Measurements from ENCODE around the gene MEIS3.

MEIS3 gene

GRCh38 chr19:47419030-47419783 is at the start of gene MEIS3:
TSS of gene MEIS3 (minus strand) at chr19:47419527. CDS start at chr19:47419081, 446 bp downstream.
- DNase-seq (no peak), ATAC-seq (no peak)

GRCh38 chr19:47467914-47468313 is 48.6 kb upstream of the MEIS3 start:
- DNase-seq, result no peak
- no peak for ATAC-seq

- no peak for ATAC-seq
- DNase-seq, result no peak
These were observed 46.6 kb upstream of the MEIS3 start for GRCh38 chr19:47465957-47466356.

GRCh38 chr19:47464675-47465419 is 45.5 kb upstream of the MEIS3 start:
- ATAC-seq, result no peak
- no peak for DNase-seq

GRCh38 chr19:47461876-47462275 is 42.5 kb upstream of the MEIS3 start:
- no peak for DNase-seq
- no peak for ATAC-seq

DNA sequence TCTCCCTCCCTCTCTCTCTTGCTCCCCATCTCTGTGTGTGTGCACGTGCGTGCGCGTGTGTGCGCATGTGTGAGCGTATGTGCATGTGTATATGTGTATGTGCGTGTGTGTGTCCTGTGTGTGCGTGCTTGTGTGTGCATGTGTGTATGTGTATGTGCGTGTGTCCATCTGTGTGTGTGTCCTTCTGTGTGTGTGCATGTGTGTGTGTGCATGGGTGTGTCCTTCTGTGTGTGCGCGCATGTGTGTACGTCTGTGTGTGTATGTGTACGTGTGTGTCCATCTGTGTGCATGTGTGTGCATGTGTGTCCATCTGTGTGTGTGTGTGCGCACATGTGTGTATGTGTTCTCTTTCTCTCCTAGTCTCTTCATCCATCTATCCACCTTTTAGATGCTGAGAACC is 40.1 kb upstream of the MEIS3 start:
- DNase-seq (no peak), ATAC-seq (no peak)

GRCh38 chr19:47458672-47459071 is 39.3 kb upstream of the MEIS3 start:
- DNase-seq (no peak), ATAC-seq (no peak)

GRCh38 chr19:47456721-47457474 is 37.6 kb upstream of the MEIS3 start:
- ATAC-seq (peak; percentile 26), DNase-seq (no peak)

- no peak for DNase-seq
These were observed 31.2 kb upstream of the MEIS3 start for GRCh38 chr19:47450478-47450877.

GRCh38 chr19:47448360-47448727 is 29.0 kb upstream of the MEIS3 start:
- no peak for ATAC-seq
- no peak for DNase-seq

More at GRCh38 chr19:47450478-47450877, 31.2 kb upstream of the MEIS3 start:
- ATAC-seq, result no peak

DNA sequence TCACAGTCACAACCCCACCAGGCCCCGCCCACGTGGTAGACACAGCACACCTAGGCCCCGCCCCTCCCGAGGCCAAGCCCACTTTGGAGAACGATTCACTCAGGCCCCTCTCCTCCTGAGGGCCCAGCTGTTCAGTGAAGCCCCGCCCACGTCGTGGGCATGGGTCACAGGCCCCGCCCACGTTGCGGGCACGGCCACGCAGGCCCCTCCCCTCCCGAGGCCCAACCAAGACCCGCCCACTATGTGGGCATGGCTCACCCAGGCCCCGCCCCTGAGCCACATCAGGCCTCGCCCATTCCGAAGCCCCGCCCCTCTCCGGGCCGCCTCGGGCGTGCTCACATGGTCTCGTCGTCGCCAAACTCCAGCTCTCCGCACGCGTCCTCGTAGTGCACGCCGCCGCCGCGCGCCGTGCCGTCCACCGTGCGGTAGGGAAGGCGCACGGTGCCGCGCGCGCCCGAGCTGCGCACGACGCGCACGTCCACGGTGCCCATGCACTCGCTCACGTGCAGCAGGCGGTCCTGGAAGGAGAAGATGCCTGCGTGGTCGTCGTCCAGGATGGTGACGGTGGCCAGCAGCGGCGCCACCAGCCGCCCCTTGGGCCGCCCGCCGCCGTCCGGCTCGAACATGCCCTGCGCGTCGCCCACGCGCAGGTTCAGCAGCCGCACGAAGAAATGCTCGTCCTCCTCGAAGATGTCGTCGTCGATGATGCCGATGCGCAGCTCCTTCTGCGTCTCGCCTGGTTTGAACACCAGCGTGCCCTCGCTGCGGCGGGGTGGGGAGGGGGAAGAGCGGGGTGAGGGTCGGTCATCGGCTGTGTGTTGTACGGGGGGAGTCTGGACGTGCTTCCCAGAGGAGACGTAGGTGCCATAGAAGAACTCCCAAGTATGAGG is 28.4 kb upstream of the MEIS3 start:
- DNase-seq (peak; percentile 75), ATAC-seq (peak; percentile 74)

DNA sequence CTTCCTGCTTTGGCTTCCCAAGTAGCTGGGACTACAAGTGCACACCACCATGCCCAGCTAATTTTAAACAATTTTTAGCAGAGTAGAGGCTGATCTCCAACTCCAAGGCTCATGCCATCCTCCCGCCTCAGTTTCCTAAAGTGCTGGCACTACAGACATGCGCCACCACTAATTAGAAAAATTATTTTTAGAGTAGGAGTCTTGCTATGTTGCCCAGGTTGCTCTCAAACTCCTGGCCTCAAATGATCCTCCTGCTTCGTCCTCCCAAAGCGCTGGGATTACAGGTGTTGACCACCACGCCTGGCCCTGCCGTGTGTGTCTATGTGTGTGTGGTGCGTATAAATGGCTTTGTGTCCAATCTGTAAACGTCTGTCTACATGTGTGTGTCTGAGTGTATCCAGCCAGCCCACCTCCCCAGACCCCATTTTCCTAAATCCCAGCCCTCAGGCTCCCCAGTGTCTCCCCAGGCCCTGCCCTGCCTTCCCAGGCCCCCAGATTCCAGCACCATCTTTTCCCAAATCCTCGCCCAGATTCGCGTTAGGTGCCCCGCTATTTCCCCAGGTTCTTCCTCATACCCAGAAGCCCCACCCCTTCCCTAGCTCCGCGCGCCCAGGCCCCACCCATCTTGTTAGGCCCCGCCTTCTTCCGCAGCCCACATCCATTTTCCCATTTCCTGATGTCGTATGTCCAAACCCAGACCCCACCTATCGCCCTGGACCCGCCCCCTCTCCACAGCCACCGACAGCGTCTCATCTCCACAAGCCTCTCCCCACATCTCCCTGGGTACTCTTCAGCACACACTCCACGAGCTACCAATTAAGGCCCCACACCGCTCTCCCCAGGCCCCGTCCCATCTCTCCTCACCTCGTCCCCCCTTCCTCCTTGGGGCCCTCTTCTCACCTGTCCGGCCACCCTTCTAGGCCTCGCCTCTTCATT is 27.5 kb upstream of the MEIS3 start:
- DNase-seq (peak; percentile 58), ATAC-seq (peak; percentile 50)

DNA sequence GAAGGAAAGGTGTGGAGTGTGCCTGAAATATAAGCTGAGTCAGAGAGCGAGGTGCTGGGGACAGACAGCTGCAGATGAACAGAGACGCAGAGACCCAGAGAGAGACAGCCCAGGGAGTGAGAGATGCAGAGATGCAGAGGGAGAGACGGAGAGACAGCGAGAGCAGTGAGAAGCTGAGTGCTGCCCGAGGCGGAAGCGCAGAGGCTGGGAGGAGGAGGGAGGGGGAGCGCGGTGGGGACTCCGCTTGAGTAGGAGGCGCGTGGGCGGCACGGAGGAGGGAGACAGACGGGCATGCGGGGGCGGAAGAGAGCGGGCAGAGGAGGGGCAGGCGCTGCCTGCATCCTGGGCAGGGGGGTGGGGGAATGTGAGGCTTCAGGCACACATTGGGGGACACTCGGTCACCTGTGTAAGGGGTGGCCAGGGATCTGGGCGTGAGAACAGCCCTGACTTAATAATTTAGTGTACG is 26.6 kb upstream of the MEIS3 start:
- DNase-seq, result peak; percentile 47
- no peak for ATAC-seq

GRCh38 chr19:47445527-47445926 is 26.2 kb upstream of the MEIS3 start:
- no peak for ATAC-seq

GRCh38 chr19:47444388-47444821 is 25.1 kb upstream of the MEIS3 start:
- DNase-seq (no peak), ATAC-seq (no peak)

More at GRCh38 chr19:47445527-47445926, 26.2 kb upstream of the MEIS3 start:
- DNase-seq, result no peak

DNA sequence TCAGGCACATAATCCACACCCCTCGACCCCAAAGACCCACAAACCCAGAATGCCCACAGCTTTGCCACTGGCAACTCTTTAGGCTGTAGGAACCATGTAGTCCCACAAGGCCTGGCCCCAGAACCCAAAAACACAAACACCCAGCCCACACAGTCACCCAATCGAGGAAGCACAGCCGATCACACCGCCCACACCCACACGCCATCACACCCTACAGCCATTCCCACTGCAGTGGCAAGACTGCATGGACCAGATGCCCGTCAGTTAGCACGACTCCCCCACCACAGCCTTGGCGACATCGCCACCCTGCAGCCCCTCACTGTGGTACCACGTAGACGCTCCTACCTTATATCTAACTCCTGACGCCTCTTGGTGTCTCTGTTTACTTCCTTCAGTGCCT is 24.0 kb upstream of the MEIS3 start:
- ATAC-seq, result no peak

GRCh38 chr19:47438793-47439220 is 19.5 kb upstream of the MEIS3 start:
- DNase-seq (no peak), ATAC-seq (no peak)

More for the DNA sequence above, 24.0 kb upstream of the MEIS3 start:
- no peak for DNase-seq

DNA sequence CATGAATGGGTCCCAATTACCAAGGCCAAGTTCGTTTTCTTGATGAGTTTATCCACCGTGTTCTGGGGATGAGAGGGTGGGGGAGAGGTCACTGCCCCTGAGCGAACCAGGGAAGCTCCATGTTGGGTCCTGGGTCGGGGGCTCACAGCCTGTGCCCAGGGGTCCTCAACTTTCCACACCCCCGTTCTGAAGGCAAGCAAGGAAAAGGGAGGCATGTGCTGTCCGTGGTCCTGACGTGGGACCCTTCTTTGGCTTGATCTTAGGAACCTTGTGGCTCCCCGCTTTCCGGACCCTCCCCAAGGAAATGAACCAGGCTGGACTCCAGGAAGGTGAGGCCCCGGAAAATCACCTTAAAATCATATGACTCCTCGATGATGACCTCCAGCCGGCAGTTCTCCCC is 18.2 kb upstream of the MEIS3 start:
- no peak for DNase-seq
- ATAC-seq, result no peak

DNA sequence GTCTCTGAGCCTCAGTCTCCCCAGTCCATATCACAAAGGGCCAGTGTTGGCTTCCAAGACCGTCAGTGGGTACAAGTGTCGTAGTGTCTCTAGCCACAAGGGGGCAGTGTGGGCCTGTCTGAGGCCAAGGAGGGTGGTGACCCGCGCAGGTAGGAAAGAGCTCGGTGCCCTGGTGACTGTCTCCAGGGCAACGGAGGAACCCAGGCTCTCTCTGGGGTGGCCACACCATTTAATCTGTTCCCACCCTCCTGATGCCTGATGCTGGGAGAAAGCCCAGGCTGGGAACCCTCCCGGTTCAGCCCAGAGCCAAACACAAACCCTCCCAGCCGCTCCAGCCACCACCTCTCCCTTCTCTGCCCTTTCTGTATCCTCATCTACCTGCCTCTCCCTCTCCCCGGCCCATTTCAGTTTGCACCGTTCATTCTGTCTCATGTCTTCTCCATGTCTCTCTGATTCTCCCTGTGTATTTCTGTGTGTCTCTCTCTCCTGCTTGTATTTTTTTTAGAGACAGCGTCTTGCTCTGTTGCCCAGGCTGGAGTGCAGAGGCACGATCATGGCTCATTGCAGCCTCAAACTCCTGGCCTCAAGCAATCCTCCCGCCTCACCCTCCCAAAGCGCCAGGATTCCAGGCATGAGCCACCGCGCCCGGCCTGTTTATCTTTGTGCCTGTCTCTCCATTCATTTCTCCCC is 17.5 kb upstream of the MEIS3 start:
- DNase-seq, result peak; percentile 86
- ATAC-seq, result peak; percentile 92

All from stimulated activated naive CD8-positive, alpha-beta T cell treated with anti-CD3 and anti-CD28 coated beads, Interleukin-15, Interleukin-2, amounts not matched to agents 100 U/mL and 50 U/mL, for 24 hours (primary cell).